Activated CD4-positive, alpha-beta T cell treated with anti-CD3 and anti-CD28 coated beads for 1 hour (primary cell): ENCODE measurements around the gene CYTH4.

Experiments
- DNase-seq: peaks from one replicate; pipeline ENCODE4 v3.0.0-alpha.2; 2020

Gene CYTH4

GRCh38 chr22:37352481-37352880 lies 70.2 kb downstream of the CYTH4 start:
- DNase-seq, result no peak

- no peak for DNase-seq
These were observed 71.5 kb downstream of the CYTH4 start for GRCh38 chr22:37353839-37354238.

- DNase-seq, result no peak
These were observed 72.0 kb downstream of the CYTH4 start for GRCh38 chr22:37354261-37354660.

- no peak for DNase-seq
These were observed 72.4 kb downstream of the CYTH4 start for GRCh38 chr22:37354670-37355069.

- DNase-seq, result no peak
These were observed 72.9 kb downstream of the CYTH4 start for GRCh38 chr22:37355174-37355573.

- DNase-seq, result no peak
These were observed 74.6 kb downstream of the CYTH4 start for GRCh38 chr22:37356922-37357321.

- DNase-seq, result no peak
These were observed 75.3 kb downstream of the CYTH4 start for GRCh38 chr22:37357446-37358075.

GRCh38 chr22:37358386-37358785 lies 76.1 kb downstream of the CYTH4 start:
- no peak for DNase-seq

- DNase-seq, result no peak
These were observed 76.6 kb downstream of the CYTH4 start for GRCh38 chr22:37358917-37359316.

GRCh38 chr22:37362621-37363020 lies 80.3 kb downstream of the CYTH4 start:
- no peak for DNase-seq

- no peak for DNase-seq
These were observed 81.1 kb downstream of the CYTH4 start for GRCh38 chr22:37363261-37363992.
